H9 (cell line): Measurements from ENCODE around the gene LEMD1. TPM values are rescaled to one million over a fixed set of nuclear protein-coding genes. Genes with fewer than 3 reads are reported as not detected.

ENCODE experiments used
- DNase-seq: peaks from one replicate; pipeline ENCODE4 v3.0.0-alpha.2; 2017
- H2AFZ ChIP-seq: one replicate; pipeline ENCODE4 v1.6.1; 2013; ENCODE audit warnings: mild to moderate bottlenecking, low read length, control low read depth, moderate library complexity
- H2AK5ac ChIP-seq: 2 replicates; pipeline ENCODE4 v1.6.1; 2013; ENCODE audit warnings: low read length, control low read depth, mixed read lengths; ENCODE audit not compliant: insufficient read length
- H2BK120ac ChIP-seq: one replicate; pipeline ENCODE4 v1.6.1; 2013; ENCODE audit warnings: low read depth, mild to moderate bottlenecking, low read length, control low read depth, inconsistent platforms; ENCODE audit not compliant: poor library complexity, severe bottlenecking
- H2BK12ac ChIP-seq: 2 replicates; pipeline ENCODE4 v1.6.1; 2013; ENCODE audit warnings: low read length, control low read depth, mixed read lengths, low read depth; ENCODE audit not compliant: insufficient read length
- H2BK15ac ChIP-seq: 2 replicates; pipeline ENCODE4 v1.6.1; 2013; ENCODE audit warnings: low read depth, low read length, control low read depth
- H2BK20ac ChIP-seq: one replicate; pipeline ENCODE4 v1.6.1; 2013; ENCODE audit warnings: low read depth, mild to moderate bottlenecking, low read length, control low read depth, inconsistent platforms; ENCODE audit not compliant: poor library complexity, severe bottlenecking
- H2BK5ac ChIP-seq: 2 replicates; pipeline ENCODE4 v1.6.1; 2013; ENCODE audit warnings: low read length, control low read depth, mixed read lengths; ENCODE audit not compliant: insufficient read length
- H3K14ac ChIP-seq: 2 replicates; pipeline ENCODE4 v1.6.1; 2013; ENCODE audit warnings: low read length, control low read depth; ENCODE audit not compliant: insufficient read depth
- H3K18ac ChIP-seq: 2 replicates; pipeline ENCODE4 v1.6.1; 2013; ENCODE audit warnings: low read depth, mild to moderate bottlenecking, mixed read lengths, low read length, control low read depth; ENCODE audit not compliant: insufficient read length
- H3K23ac ChIP-seq: 2 replicates; pipeline ENCODE4 v1.6.1; 2013; ENCODE audit warnings: low read length, control low read depth, mixed read lengths, low read depth; ENCODE audit not compliant: insufficient read length
- H3K23me2 ChIP-seq: 2 replicates; pipeline ENCODE4 v1.6.1; 2013; ENCODE audit warnings: low read depth, mild to moderate bottlenecking, mixed read lengths, low read length, control low read depth; ENCODE audit not compliant: insufficient read length, poor library complexity, severe bottlenecking
- H3K27ac ChIP-seq: 2 replicates; pipeline ENCODE4 v1.5.1; 2013; ENCODE audit warnings: low read length, control low read depth, mixed read lengths, low read depth; ENCODE audit not compliant: insufficient read length
- H3K27me3 ChIP-seq: 2 replicates; pipeline ENCODE4 v1.6.1; 2013; ENCODE audit warnings: low read length, control low read depth, inconsistent platforms; ENCODE audit not compliant: insufficient read depth
- H3K4ac ChIP-seq: 2 replicates; pipeline ENCODE4 v1.6.1; 2013; ENCODE audit warnings: low read depth, mild to moderate bottlenecking, control low read depth, inconsistent platforms, low read length, moderate library complexity
- H3K4me1 ChIP-seq: 2 replicates; pipeline ENCODE4 v1.6.1; 2013; ENCODE audit warnings: low read length, control low read depth, inconsistent platforms; ENCODE audit not compliant: insufficient read depth
- H3K4me2 ChIP-seq: 2 replicates; pipeline ENCODE4 v1.6.1; 2013; ENCODE audit warnings: low read length, control low read depth, mixed read lengths; ENCODE audit not compliant: insufficient read length, insufficient read depth
- H3K56ac ChIP-seq: 2 replicates; pipeline ENCODE4 v1.6.1; 2013; ENCODE audit warnings: low read depth, mild to moderate bottlenecking, mixed read lengths, low read length, control low read depth; ENCODE audit not compliant: insufficient read length
- H3K79me1 ChIP-seq: 2 replicates; pipeline ENCODE4 v1.6.1; 2013; ENCODE audit warnings: low read depth, mild to moderate bottlenecking, moderate library complexity, low read length, control low read depth, inconsistent platforms; ENCODE audit not compliant: insufficient read depth, poor library complexity, severe bottlenecking
- H3K79me2 ChIP-seq: 2 replicates; pipeline ENCODE4 v1.6.1; 2013; ENCODE audit warnings: low read length, control low read depth, inconsistent platforms; ENCODE audit not compliant: insufficient read depth
- H3K9ac ChIP-seq: 2 replicates; pipeline ENCODE4 v1.6.1; 2013; ENCODE audit warnings: low read length, control low read depth, mixed read lengths; ENCODE audit not compliant: insufficient read length; ENCODE audit errors: extremely low read depth
- H3K9me3 ChIP-seq: one replicate; pipeline ENCODE4 v1.6.1; 2013; ENCODE audit warnings: low read depth, low read length, inconsistent platforms; ENCODE audit not compliant: control insufficient read depth
- H3T11ph ChIP-seq: one replicate; pipeline ENCODE4 v1.6.1; 2013; ENCODE audit warnings: mild to moderate bottlenecking, low read length, control low read depth, inconsistent platforms
- H4K20me1 ChIP-seq: one replicate; pipeline ENCODE4 v1.6.1; 2013; ENCODE audit not compliant: control insufficient read depth, insufficient read length, insufficient read depth
- H4K5ac ChIP-seq: 2 replicates; pipeline ENCODE4 v1.6.1; 2013; ENCODE audit warnings: low read depth, mild to moderate bottlenecking, mixed read lengths, low read length, control low read depth; ENCODE audit not compliant: insufficient read length
- H4K8ac ChIP-seq: replicated peaks from 2 replicates; pipeline ENCODE4 v1.6.1; 2013; ENCODE audit warnings: low read length, control low read depth, mixed read lengths, low read depth; ENCODE audit not compliant: insufficient read length
- H4K91ac ChIP-seq: 2 replicates; pipeline ENCODE4 v1.6.1; 2013; ENCODE audit warnings: low read depth, mild to moderate bottlenecking, moderate library complexity, mixed read lengths, low read length, control low read depth; ENCODE audit not compliant: insufficient read length
- H3K27ac Mint-ChIP-seq, 3 experiments: 2 replicates in 2 of 3; 3 replicates in 1 of 3; pipeline ENCODE4 v1.8.0; 2020 to 2021; ENCODE audit warnings: mixed read lengths in 3 of 3, mild to moderate bottlenecking in 1 of 3, moderate library complexity in 1 of 3
- H3K27me3 Mint-ChIP-seq: 2 replicates; pipeline ENCODE4 v1.8.0; 2021; ENCODE audit warnings: low read depth, mild to moderate bottlenecking, moderate library complexity, mixed read lengths
- H3K36me3 Mint-ChIP-seq, 3 experiments: 2 replicates in 2 of 3; 3 replicates in 1 of 3; pipeline ENCODE4 v1.8.0; 2020 to 2021; ENCODE audit warnings: low read depth in 3 of 3, mixed read lengths in 3 of 3; ENCODE audit not compliant: insufficient read depth in 1 of 3
- H3K4me1 Mint-ChIP-seq, 2 experiments: 2 replicates each; pipeline ENCODE4 v1.8.0; 2020; ENCODE audit warnings: mixed read lengths in 2 of 2
- H3K4me3 Mint-ChIP-seq, 2 experiments: 2 replicates in 1 of 2; 3 replicates in 1 of 2; pipeline ENCODE4 v1.8.0; 2020 to 2021; ENCODE audit warnings: mild to moderate bottlenecking in 2 of 2, mixed read lengths in 2 of 2, moderate library complexity in 1 of 2
- H3K9me3 Mint-ChIP-seq, 2 experiments: 2 replicates in 1 of 2; 3 replicates in 1 of 2; pipeline ENCODE4 v1.8.0; 2020; ENCODE audit warnings: mild to moderate bottlenecking in 2 of 2, mixed read lengths in 2 of 2, moderate library complexity in 1 of 2
- WGBS: extraction: QIAGEN DNeasy Blood & Tissue Kit; methylation state at CpG from one replicate; pipeline ENCODE4 v1.1.7; 2013; ENCODE audit warnings: missing lambda C conversion rate, low lambda C conversion rate, mixed read lengths; ENCODE audit not compliant: insufficient read length; ENCODE audit errors: extremely low coverage; 5-methylcytosine and 5-hydroxymethylcytosine counted together
- total RNA-seq: library from RNA; stranded (reverse); gene quantifications from 2 replicates; pipeline ENCODE4 v1.2.1, GENCODE V29; 2021
- TF ChIP-seq, protein P1 (sequence below): fragments of 200-600 bp; sonication (generic); conservative IDR thresholded peaks from 3 replicates; pipeline ENCODE4 v1.8.0; 2021; ENCODE audit warnings: antibody characterized with exemption, mild to moderate bottlenecking

Gene LEMD1
- total RNA-seq, 1 experiment from 2014 or later, result 11.8 TPM

DNA sequence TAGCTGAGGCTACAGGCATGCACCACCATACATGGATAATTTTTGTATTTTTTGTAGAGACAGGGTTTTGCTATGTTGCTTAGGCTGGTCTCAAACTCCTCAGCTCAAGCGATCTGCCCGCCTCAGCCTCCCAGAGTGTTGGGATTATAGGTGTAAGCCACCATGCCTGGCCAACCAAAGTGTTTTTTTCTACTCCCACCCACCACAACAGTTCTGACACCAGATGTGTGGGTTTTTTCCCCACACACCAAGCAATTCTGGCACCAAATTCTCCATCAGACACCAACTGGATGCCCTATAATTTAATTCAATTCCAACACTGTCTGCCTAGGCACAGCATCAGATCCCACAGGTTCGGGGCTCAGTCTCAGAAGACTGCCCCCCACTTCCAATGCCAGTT, 44.5 kb downstream of the LEMD1 start:
- WGBS, result no CpG with 5 or more reads among the region's 3 CpGs
- H3K23ac ChIP-seq, result no peak overlapping the region
- no peak overlapping the region for H3K4me3 Mint-ChIP-seq
- no peak overlapping the region for H2AFZ ChIP-seq
- no peak overlapping the region for H3K9ac ChIP-seq
- H3K4me1 ChIP-seq, result peaks cover 21% of the 10 kb centered on the region; the same call in 1 of the 2 replicates
- no peak for DNase-seq
- H3K79me1 ChIP-seq, result no peaks in the 10 kb centered on the region
- no peaks in the 10 kb centered on the region for H3K36me3 Mint-ChIP-seq
- no peak overlapping the region for H2BK120ac ChIP-seq
- H2BK5ac ChIP-seq, result no peak overlapping the region
- no peak overlapping the region for H2BK12ac ChIP-seq
- no peak overlapping the region for H3K4ac ChIP-seq
- no peak overlapping the region for H4K8ac ChIP-seq
- H3K27ac Mint-ChIP-seq, result no peak overlapping the region
- H2AK5ac ChIP-seq, result no peak overlapping the region
- no peak overlapping the region for H3K56ac ChIP-seq
- no peaks in the 10 kb centered on the region for H4K20me1 ChIP-seq
- H3K4me1 Mint-ChIP-seq, result peaks cover 46 to 52% of the 10 kb centered on the region in 2 experiments
- no peak overlapping the region for H3T11ph ChIP-seq
- H3K27me3 Mint-ChIP-seq, result peaks cover 10% of the 10 kb centered on the region
- no peak overlapping the region for H4K5ac ChIP-seq
- no peak overlapping the region for H4K91ac ChIP-seq
- H3K27me3 ChIP-seq, result no peaks in the 10 kb centered on the region
- no peaks in the 10 kb centered on the region for H3K79me2 ChIP-seq
- H2BK15ac ChIP-seq, result no peak overlapping the region
- no peaks in the 10 kb centered on the region for H3K9me3 Mint-ChIP-seq
- H3K4me2 ChIP-seq, result no peak overlapping the region
- H3K27ac ChIP-seq, result no peak overlapping the region
- TF ChIP-seq, protein P1, sequence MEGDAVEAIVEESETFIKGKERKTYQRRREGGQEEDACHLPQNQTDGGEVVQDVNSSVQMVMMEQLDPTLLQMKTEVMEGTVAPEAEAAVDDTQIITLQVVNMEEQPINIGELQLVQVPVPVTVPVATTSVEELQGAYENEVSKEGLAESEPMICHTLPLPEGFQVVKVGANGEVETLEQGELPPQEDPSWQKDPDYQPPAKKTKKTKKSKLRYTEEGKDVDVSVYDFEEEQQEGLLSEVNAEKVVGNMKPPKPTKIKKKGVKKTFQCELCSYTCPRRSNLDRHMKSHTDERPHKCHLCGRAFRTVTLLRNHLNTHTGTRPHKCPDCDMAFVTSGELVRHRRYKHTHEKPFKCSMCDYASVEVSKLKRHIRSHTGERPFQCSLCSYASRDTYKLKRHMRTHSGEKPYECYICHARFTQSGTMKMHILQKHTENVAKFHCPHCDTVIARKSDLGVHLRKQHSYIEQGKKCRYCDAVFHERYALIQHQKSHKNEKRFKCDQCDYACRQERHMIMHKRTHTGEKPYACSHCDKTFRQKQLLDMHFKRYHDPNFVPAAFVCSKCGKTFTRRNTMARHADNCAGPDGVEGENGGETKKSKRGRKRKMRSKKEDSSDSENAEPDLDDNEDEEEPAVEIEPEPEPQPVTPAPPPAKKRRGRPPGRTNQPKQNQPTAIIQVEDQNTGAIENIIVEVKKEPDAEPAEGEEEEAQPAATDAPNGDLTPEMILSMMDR, result no peak
- no peak overlapping the region for H3K18ac ChIP-seq
- H3K9me3 ChIP-seq, result no peaks in the 10 kb centered on the region
- H3K23me2 ChIP-seq, result no peaks in the 10 kb centered on the region
- H3K14ac ChIP-seq, result no peak overlapping the region
- no peak overlapping the region for H2BK20ac ChIP-seq
